ENCODE results near the gene MYO16. TPM values are rescaled to one million over a fixed set of nuclear protein-coding genes. Genes with fewer than 3 reads are reported as not detected.

Gene MYO16
- total RNA-seq, 1 donor from 2014 or later: not detected

DNA sequence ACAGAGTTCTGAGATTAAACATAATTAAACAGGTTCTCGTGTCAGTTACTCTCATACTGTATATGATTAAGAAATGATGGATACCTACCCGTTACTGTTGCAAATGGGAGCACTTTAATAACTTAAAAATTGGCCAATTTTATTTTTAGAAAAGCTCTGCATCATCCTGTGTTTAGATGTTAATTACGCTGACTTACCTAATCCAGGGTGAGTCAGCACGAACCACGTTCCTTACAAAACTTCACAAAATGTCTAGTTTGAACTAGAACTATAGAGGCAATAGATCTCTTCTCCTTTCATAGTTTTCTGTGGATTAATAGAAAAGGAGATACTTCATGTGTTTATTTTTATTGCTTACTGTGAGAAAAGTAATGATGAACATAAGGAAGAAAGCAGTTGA, 363.9 kb downstream of the MYO16 start:
- Histone ChIP-seq H3K27ac (no peak overlapping the region), H3K36me3 (no peaks in the 10 kb centered on the region), H3K4me3 (no peak overlapping the region), H3K9me3 (no peaks in the 10 kb centered on the region), H3K27me3 (no peaks in the 10 kb centered on the region), H3K4me1 (no peaks in the 10 kb centered on the region)
- intact Hi-C loops (cut with DNase I): no loop called here
- no peak for DNase-seq (ENCODE audit: low spot score in 2 of 2)
- no peak for TF ChIP-seq CTCF (IDR thresholded peaks at IDR 0.05)

- DNase-seq (ENCODE audit: low spot score in 2 of 2): no peak
- intact Hi-C loops (cut with DNase I): no loop called here
- TF ChIP-seq CTCF (IDR thresholded peaks at IDR 0.05): no peak
Observed at GRCh38 chr13:108996430-108996829, 367.0 kb downstream of the MYO16 start.

DNA sequence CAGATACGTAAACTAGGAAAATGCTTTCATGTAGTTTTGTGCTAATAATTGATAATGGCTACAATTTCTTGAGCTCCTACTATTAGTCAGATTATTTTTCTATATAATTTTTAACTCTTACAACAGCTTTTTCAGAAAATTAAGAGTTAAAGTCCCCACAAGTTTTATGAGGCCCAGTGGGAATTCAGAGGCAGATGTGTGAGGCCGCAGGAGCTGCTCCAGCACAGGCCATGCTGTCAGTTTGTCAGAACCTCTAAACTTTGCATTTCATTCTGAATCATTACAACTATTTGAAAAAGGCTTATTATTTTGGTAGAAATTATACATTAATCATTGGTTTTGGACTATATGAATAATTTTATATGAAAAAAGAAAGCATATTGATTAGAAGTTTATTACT, 370.8 kb downstream of the MYO16 start:
- DNase-seq (ENCODE audit: low spot score in 2 of 2): no peak
- no peak for TF ChIP-seq CTCF (IDR thresholded peaks at IDR 0.05)
- Histone ChIP-seq H3K9me3 (no peaks in the 10 kb centered on the region), H3K4me1 (no peaks in the 10 kb centered on the region), H3K27me3 (no peaks in the 10 kb centered on the region), H3K36me3 (no peaks in the 10 kb centered on the region), H3K4me3 (no peak overlapping the region), H3K27ac (no peak overlapping the region)
- intact Hi-C loops (cut with DNase I): no loop called here

More at GRCh38 chr13:108996430-108996829, 367.0 kb downstream of the MYO16 start:
- H3K27me3 ChIP-seq: no peaks in the 10 kb centered on the region
- H3K4me1 ChIP-seq: no peaks in the 10 kb centered on the region
- no peak overlapping the region for H3K4me3 ChIP-seq
- H3K9me3 ChIP-seq: no peaks in the 10 kb centered on the region
- no peak overlapping the region for H3K27ac ChIP-seq
- H3K36me3 ChIP-seq: no peaks in the 10 kb centered on the region

- no peak for DNase-seq (ENCODE audit: low spot score in 2 of 2)
Observed at GRCh38 chr13:109002934-109003333, 373.5 kb downstream of the MYO16 start.

GRCh38 chr13:109007946-109008345, 378.5 kb downstream of the MYO16 start:
- Histone ChIP-seq H3K4me1 (no peaks in the 10 kb centered on the region), H3K27me3 (no peaks in the 10 kb centered on the region), H3K36me3 (no peaks in the 10 kb centered on the region), H3K9me3 (no peaks in the 10 kb centered on the region), H3K4me3 (no peak overlapping the region), H3K27ac (no peak overlapping the region)
- no peak for DNase-seq (ENCODE audit: low spot score in 2 of 2)
- no peak for TF ChIP-seq CTCF (IDR thresholded peaks at IDR 0.05)
- intact Hi-C loops (cut with DNase I): no loop called here

More at GRCh38 chr13:109002934-109003333, 373.5 kb downstream of the MYO16 start:
- H3K27ac ChIP-seq: no peak overlapping the region
- TF ChIP-seq CTCF (IDR thresholded peaks at IDR 0.05): no peak
- no peak overlapping the region for H3K4me3 ChIP-seq
- H3K9me3 ChIP-seq: no peaks in the 10 kb centered on the region
- no peaks in the 10 kb centered on the region for H3K36me3 ChIP-seq
- intact Hi-C loops (cut with DNase I): no loop called here
- H3K27me3 ChIP-seq: no peaks in the 10 kb centered on the region
- H3K4me1 ChIP-seq: no peaks in the 10 kb centered on the region

DNA sequence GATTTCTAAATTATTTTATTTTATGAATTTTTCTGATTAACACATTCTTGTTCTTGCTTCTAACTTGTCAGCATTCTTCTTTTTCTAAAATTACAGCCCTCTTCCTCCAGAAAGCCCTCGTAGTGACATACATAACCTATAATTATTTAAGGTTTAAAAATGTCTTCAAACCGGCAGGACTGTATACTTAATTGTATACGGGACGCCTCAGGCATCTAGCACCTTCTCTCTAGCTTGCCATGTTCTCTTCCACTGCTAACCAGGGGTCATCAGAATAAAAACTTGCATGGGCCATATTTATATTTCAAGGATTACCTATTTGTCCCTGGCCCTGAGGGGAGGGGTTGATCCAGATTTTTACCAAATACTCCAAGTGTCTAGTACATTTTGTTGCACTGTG, 380.3 kb downstream of the MYO16 start:
- no peak overlapping the region for H3K4me3 ChIP-seq
- no peaks in the 10 kb centered on the region for H3K9me3 ChIP-seq
- H3K36me3 ChIP-seq: no peaks in the 10 kb centered on the region
- no peaks in the 10 kb centered on the region for H3K4me1 ChIP-seq
- H3K27me3 ChIP-seq: no peaks in the 10 kb centered on the region
- TF ChIP-seq CTCF (IDR thresholded peaks at IDR 0.05): no peak
- DNase-seq (ENCODE audit: low spot score in 2 of 2): no peak
- intact Hi-C loops (cut with DNase I): no loop called here
- H3K27ac ChIP-seq: no peak overlapping the region

Measured in ascending aorta (tissue), 2 donors.